Nucleus accumbens (tissue), 56 donors: ENCODE results near the gene ITGA2.

Source experiments
- DNase-seq, 56 donors: peaks; one replicate each; lab custom pipeline; 2025; lab: John Stamatoyannopoulos, UW

ITGA2 gene

GRCh38 chr5:53011233-53011632, 22.1 kb downstream of the ITGA2 start:
- no peak for DNase-seq

- no peak for DNase-seq
Measured at GRCh38 chr5:53013857-53014256, 24.7 kb downstream of the ITGA2 start.

- DNase-seq, result peak in 47 of 56 donors; percentile 6 to 80 (median 41)
Measured at GRCh38 chr5:53017383-53017782, 28.2 kb downstream of the ITGA2 start.

GRCh38 chr5:53017794-53018391, 28.7 kb downstream of the ITGA2 start:
- no peak for DNase-seq

- DNase-seq, result no peak
Measured at GRCh38 chr5:53019320-53019719, 30.2 kb downstream of the ITGA2 start.

- no peak for DNase-seq
Measured at GRCh38 chr5:53022930-53023511, 33.9 kb downstream of the ITGA2 start.

- no peak for DNase-seq
Measured at GRCh38 chr5:53023969-53024368, 34.8 kb downstream of the ITGA2 start.

GRCh38 chr5:53024535-53024934, 35.4 kb downstream of the ITGA2 start:
- DNase-seq, result peak in 2 of 56 donors; percentile 9 to 18

GRCh38 chr5:53025487-53025886, 36.3 kb downstream of the ITGA2 start:
- no peak for DNase-seq

GRCh38 chr5:53027913-53028312, 38.8 kb downstream of the ITGA2 start:
- peak in 1 of 56 donors; percentile 48 for DNase-seq

- DNase-seq, result no peak
Measured at GRCh38 chr5:53029608-53030007, 40.5 kb downstream of the ITGA2 start.

GRCh38 chr5:53030893-53031292, 41.7 kb downstream of the ITGA2 start:
- DNase-seq, result no peak

- DNase-seq, result no peak
Measured at GRCh38 chr5:53031695-53032096, 42.5 kb downstream of the ITGA2 start.

- no peak for DNase-seq
Measured at GRCh38 chr5:53032188-53032587, 43.0 kb downstream of the ITGA2 start.

- DNase-seq, result no peak
Measured at GRCh38 chr5:53034832-53035231, 45.7 kb downstream of the ITGA2 start.

- no peak for DNase-seq
Measured at GRCh38 chr5:53035868-53036381, 46.8 kb downstream of the ITGA2 start.

GRCh38 chr5:53037141-53037859, 48.1 kb downstream of the ITGA2 start:
- no peak for DNase-seq

GRCh38 chr5:53038196-53038847, 49.2 kb downstream of the ITGA2 start:
- DNase-seq, result no peak

GRCh38 chr5:53039855-53040254, 50.7 kb downstream of the ITGA2 start:
- no peak for DNase-seq

GRCh38 chr5:53041071-53041692, 52.0 kb downstream of the ITGA2 start:
- DNase-seq, result no peak

- no peak for DNase-seq
Measured at GRCh38 chr5:53041740-53042139, 52.6 kb downstream of the ITGA2 start.
